ENCODE results near the gene HCRTR1.

GRCh38 chr1:31593136-31593665 lies 24.3 kb upstream of the HCRTR1 start:
- no peak for TF ChIP-seq CTCF (IDR thresholded peaks at IDR 0.05; ENCODE audit: poor library complexity, severe bottlenecking)
- TF ChIP-seq SMC3 (conservative IDR thresholded peaks at IDR 0.05; ENCODE audit: poor library complexity), result no peak
- TF ChIP-seq EZH2 (IDR thresholded peaks at IDR 0.05; ENCODE audit: borderline replicate concordance, insufficient read depth, low read length, poor library complexity, severe bottlenecking), result no peak
- no peak for TF ChIP-seq REST (IDR thresholded peaks at IDR 0.05; ENCODE audit: borderline replicate concordance)
- TF ChIP-seq POLR2AphosphoS5 (IDR thresholded peaks at IDR 0.05), result no peak
